Esophagus muscularis mucosa (tissue), 4 donors: ENCODE data around the gene NSMF.

Source experiments
- EP300 ChIP-seq: sonication (generic); formaldehyde crosslinking; IDR thresholded peaks from one replicate; pipeline ENCODE4 v1.6.1; 2017; ENCODE audit warnings: antibody characterized with exemption
- POLR2A ChIP-seq: fragments of 450-650 bp; IDR thresholded peaks from one replicate; pipeline ENCODE4 v1.6.1; 2017; ENCODE audit warnings: antibody characterized with exemption, moderate library complexity, mild to moderate bottlenecking, low read depth
- TF ChIP-seq, protein P1 (sequence below), 3 experiments: fragments of 200-600 bp in 2 of 3; fragments of 450-650 bp in 1 of 3; sonication (generic) in 2 of 3; IDR thresholded peaks; one replicate each; pipeline ENCODE4 v1.5.1; 2017 to 2019; ENCODE audit warnings: antibody characterized with exemption in 3 of 3, mild to moderate bottlenecking in 2 of 3, moderate library complexity in 1 of 3

GRCh38 chr9:137486545-137487453, 27.7 kb upstream of the NSMF start:
- TF ChIP-seq POLR2A (no peak), EP300 (no peak)
- TF ChIP-seq, protein P1, sequence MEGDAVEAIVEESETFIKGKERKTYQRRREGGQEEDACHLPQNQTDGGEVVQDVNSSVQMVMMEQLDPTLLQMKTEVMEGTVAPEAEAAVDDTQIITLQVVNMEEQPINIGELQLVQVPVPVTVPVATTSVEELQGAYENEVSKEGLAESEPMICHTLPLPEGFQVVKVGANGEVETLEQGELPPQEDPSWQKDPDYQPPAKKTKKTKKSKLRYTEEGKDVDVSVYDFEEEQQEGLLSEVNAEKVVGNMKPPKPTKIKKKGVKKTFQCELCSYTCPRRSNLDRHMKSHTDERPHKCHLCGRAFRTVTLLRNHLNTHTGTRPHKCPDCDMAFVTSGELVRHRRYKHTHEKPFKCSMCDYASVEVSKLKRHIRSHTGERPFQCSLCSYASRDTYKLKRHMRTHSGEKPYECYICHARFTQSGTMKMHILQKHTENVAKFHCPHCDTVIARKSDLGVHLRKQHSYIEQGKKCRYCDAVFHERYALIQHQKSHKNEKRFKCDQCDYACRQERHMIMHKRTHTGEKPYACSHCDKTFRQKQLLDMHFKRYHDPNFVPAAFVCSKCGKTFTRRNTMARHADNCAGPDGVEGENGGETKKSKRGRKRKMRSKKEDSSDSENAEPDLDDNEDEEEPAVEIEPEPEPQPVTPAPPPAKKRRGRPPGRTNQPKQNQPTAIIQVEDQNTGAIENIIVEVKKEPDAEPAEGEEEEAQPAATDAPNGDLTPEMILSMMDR (IDR thresholded peaks at IDR 0.05), result no peak
